GM21717 (cell line): ENCODE data around the gene SLC24A2.

Experiments
- ATAC-seq: cut with Tn5 transposase; IDR thresholded peaks from one replicate; pipeline ENCODE4 v1.9.1; 2021; ENCODE audit warnings: mild to moderate bottlenecking, moderate library complexity; ENCODE audit not compliant: unreplicated experiment

The SLC24A2 gene

GRCh38 chr9:19768798-19769197, 20.0 kb downstream of the SLC24A2 start:
- ATAC-seq, result no peak

- no peak for ATAC-seq
Measured at GRCh38 chr9:19759066-19759465, 29.8 kb downstream of the SLC24A2 start.

DNA sequence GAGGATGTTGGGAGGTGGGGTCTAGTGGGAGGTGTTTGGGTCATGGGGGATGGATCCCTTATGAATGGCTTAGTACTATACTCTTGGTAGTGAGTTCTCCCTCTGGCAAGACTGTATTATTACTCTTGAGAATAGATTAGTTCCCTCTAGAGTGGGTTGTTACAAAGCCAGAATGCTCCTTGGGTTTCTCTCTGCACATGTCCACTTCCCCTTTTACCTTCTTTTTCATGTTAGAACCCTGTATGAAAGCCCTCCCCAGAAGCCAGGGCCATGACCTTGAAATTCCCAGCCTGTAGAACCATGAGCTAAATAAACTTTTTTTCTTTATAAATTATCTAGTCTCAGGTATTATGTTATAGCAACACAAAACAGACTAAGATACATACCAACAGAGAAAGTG, 31.1 kb downstream of the SLC24A2 start:
- ATAC-seq, result no peak

DNA sequence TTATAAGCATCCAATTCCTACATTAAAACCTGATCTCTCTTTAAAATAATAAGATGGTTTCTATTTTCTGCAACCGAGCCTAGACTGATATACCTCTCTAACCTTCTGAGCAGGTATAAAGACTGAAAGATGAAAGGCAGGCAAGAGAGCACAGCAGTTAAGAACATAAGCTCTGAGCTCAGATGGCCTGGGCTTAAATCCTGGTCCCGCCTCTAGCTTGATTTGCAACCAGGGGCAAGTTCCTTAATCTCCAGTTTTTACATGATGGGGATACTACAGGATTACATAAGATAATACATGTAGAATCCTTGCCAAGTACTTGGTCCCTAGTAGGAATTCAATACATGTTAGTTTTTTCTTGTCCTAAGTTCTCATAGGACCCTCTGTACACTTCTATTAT, 33.9 kb downstream of the SLC24A2 start:
- no peak for ATAC-seq

- no peak for ATAC-seq
Measured at GRCh38 chr9:19748278-19749126, 40.3 kb downstream of the SLC24A2 start.

DNA sequence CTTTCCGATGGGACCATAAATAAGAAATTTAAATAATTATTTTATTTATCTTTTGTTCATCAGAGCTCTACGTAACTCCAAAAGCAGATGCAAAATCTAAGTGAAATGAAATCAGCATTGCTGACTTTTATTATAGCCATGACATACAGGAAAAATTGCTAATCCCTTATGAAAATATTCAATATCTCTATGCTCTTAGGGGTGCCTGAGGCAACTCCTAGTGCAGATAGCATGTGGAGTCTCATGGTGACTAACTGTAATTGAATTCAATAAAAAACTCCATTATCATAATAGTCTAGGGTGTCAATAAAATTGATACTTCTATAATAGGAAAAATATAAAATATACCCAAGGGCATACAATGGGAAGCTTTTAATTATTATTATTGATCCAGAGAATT, 42.6 kb downstream of the SLC24A2 start:
- ATAC-seq, result no peak

- no peak for ATAC-seq
Measured at GRCh38 chr9:19741178-19741577, 47.7 kb downstream of the SLC24A2 start.
